Astrocyte (in vitro differentiated cells and primary cell): ENCODE measurements around the gene ALG14. TPM values are rescaled to one million over a fixed set of nuclear protein-coding genes. Genes with fewer than 3 reads are reported as not detected.

ENCODE experiments used
- DNase-seq: peaks from one replicate; pipeline ENCODE4 v3.0.0-alpha.2; 2010; ENCODE audit warnings: low read depth
- FAIRE-seq: peaks from 2 replicates; lab custom pipeline; 2011; peaks lifted over from hg19 to GRCh38; lab: Jason Lieb, UNC
- H2AFZ ChIP-seq: 2 replicates; pipeline ENCODE4 v1.6.0; 2012; ENCODE audit warnings: low read depth, low read length, inconsistent platforms
- H3K27ac ChIP-seq: 2 replicates; pipeline ENCODE4 v1.5.1; 2011; ENCODE audit warnings: low read depth, low read length, inconsistent platforms
- H3K27me3 ChIP-seq: 2 replicates; pipeline ENCODE4 v1.6.0; 2011; ENCODE audit warnings: low read length, inconsistent platforms; ENCODE audit not compliant: insufficient read depth
- H3K36me3 ChIP-seq: 2 replicates; pipeline ENCODE4 v1.5.1; 2011; ENCODE audit warnings: low read length, inconsistent platforms; ENCODE audit not compliant: insufficient read depth
- H3K4me1 ChIP-seq: 2 replicates; pipeline ENCODE4 v1.5.1; 2011; ENCODE audit warnings: low read length, inconsistent platforms; ENCODE audit not compliant: insufficient read depth
- H3K4me2 ChIP-seq: 2 replicates; pipeline ENCODE4 v1.6.0; 2012; ENCODE audit warnings: low read length, inconsistent platforms
- H3K4me3 ChIP-seq: 2 replicates; pipeline ENCODE4 v1.5.1; 2011; ENCODE audit warnings: low read depth, mild to moderate bottlenecking, low read length, inconsistent platforms; ENCODE audit not compliant: insufficient read depth
- H3K79me2 ChIP-seq: 2 replicates; pipeline ENCODE4 v1.6.0; 2012; ENCODE audit warnings: mild to moderate bottlenecking, low read length, inconsistent platforms; ENCODE audit not compliant: insufficient read depth
- H3K9ac ChIP-seq: 2 replicates; pipeline ENCODE4 v1.6.0; 2012; ENCODE audit warnings: mild to moderate bottlenecking, low read length, inconsistent platforms
- H3K9me3 ChIP-seq: 2 replicates; pipeline ENCODE4 v1.5.1; 2012; ENCODE audit warnings: low read depth, mild to moderate bottlenecking, low read length, inconsistent platforms; ENCODE audit not compliant: insufficient read depth
- H4K20me1 ChIP-seq: 2 replicates; pipeline ENCODE4 v1.6.0; 2012; ENCODE audit warnings: low read length, inconsistent platforms; ENCODE audit not compliant: insufficient read depth
- H3K27ac Mint-ChIP-seq: one replicate; pipeline ENCODE4 v1.8.0; 2021; ENCODE audit warnings: mild to moderate bottlenecking, mixed read lengths; ENCODE audit not compliant: unreplicated experiment
- H3K27me3 Mint-ChIP-seq: one replicate; pipeline ENCODE4 v1.8.0; 2021; ENCODE audit warnings: low read depth, mixed read lengths; ENCODE audit not compliant: unreplicated experiment
- H3K36me3 Mint-ChIP-seq: one replicate; pipeline ENCODE4 v1.8.0; 2021; ENCODE audit warnings: low read depth, mixed read lengths; ENCODE audit not compliant: unreplicated experiment
- H3K4me1 Mint-ChIP-seq: one replicate; pipeline ENCODE4 v1.8.0; 2021; ENCODE audit warnings: low read depth, mixed read lengths; ENCODE audit not compliant: unreplicated experiment
- H3K4me3 Mint-ChIP-seq: one replicate; pipeline ENCODE4 v1.8.0; 2021; ENCODE audit warnings: mild to moderate bottlenecking, moderate library complexity, mixed read lengths; ENCODE audit not compliant: unreplicated experiment
- H3K9me3 Mint-ChIP-seq: one replicate; pipeline ENCODE4 v1.8.0; 2021; ENCODE audit warnings: mild to moderate bottlenecking, mixed read lengths; ENCODE audit not compliant: unreplicated experiment
- CTCF ChIP-seq: IDR thresholded peaks from 2 replicates; pipeline ENCODE4 v1.5.1; 2011; ENCODE audit warnings: low read depth, mild to moderate bottlenecking, inconsistent platforms, low read length, moderate library complexity; ENCODE audit not compliant: insufficient read depth
- EZH2 ChIP-seq: IDR thresholded peaks from 2 replicates; pipeline ENCODE4 v1.6.1; 2012; ENCODE audit warnings: mild to moderate bottlenecking, low read length, inconsistent platforms; ENCODE audit not compliant: insufficient read depth
- total RNA-seq: library from RNA; stranded (reverse); gene quantifications from 2 replicates; pipeline ENCODE4 v1.2.1, GENCODE V29; 2021

The ALG14 gene
- total RNA-seq, 1 donor from 2014 or later = 6.9 TPM

GRCh38 chr1:94979131-94979530, 93.6 kb downstream of the ALG14 start:
- Mint-ChIP-seq H3K36me3 (no peaks in the 10 kb centered on the region), H3K4me3 (no peak overlapping the region), H3K27ac (no peak overlapping the region), H3K27me3 (no peaks in the 10 kb centered on the region), H3K9me3 (peaks cover 5% of the 10 kb centered on the region), H3K4me1 (peaks cover 31% of the 10 kb centered on the region)
- Histone ChIP-seq H3K4me3 (no peak overlapping the region), H3K4me2 (no peak overlapping the region), H3K9me3 (no peaks in the 10 kb centered on the region), H3K9ac (no peak overlapping the region), H3K79me2 (no peaks in the 10 kb centered on the region), H3K27me3 (no peaks in the 10 kb centered on the region), H3K27ac (no peak overlapping the region), H2AFZ (no peak overlapping the region), H3K36me3 (no peaks in the 10 kb centered on the region), H3K4me1 (peaks cover 30% of the 10 kb centered on the region), H4K20me1 (no peaks in the 10 kb centered on the region)
- TF ChIP-seq EZH2 = no peak
- no peak for TF ChIP-seq CTCF
- no peak for FAIRE-seq
- DNase-seq = no peak

- FAIRE-seq (no peak), DNase-seq (no peak)
- H3K4me3 ChIP-seq = no peak overlapping the region
- peaks cover 33% of the 10 kb centered on the region for H3K4me1 ChIP-seq
- H3K9ac ChIP-seq = no peak overlapping the region
- no peak overlapping the region for H3K4me2 ChIP-seq
- H3K9me3 ChIP-seq = no peaks in the 10 kb centered on the region
- Mint-ChIP-seq H3K9me3 (peaks cover 5% of the 10 kb centered on the region), H3K27me3 (no peaks in the 10 kb centered on the region), H3K27ac (no peak overlapping the region), H3K4me3 (no peak overlapping the region), H3K4me1 (peaks cover 34% of the 10 kb centered on the region), H3K36me3 (no peaks in the 10 kb centered on the region)
- H4K20me1 ChIP-seq = no peaks in the 10 kb centered on the region
- H3K36me3 ChIP-seq = no peaks in the 10 kb centered on the region
- H3K27me3 ChIP-seq = no peaks in the 10 kb centered on the region
- no peak overlapping the region for H2AFZ ChIP-seq
- H3K79me2 ChIP-seq = no peaks in the 10 kb centered on the region
- H3K27ac ChIP-seq = no peak overlapping the region
- TF ChIP-seq CTCF (no peak), EZH2 (no peak)
Observed at GRCh38 chr1:94978401-94978800, 94.3 kb downstream of the ALG14 start.

DNA sequence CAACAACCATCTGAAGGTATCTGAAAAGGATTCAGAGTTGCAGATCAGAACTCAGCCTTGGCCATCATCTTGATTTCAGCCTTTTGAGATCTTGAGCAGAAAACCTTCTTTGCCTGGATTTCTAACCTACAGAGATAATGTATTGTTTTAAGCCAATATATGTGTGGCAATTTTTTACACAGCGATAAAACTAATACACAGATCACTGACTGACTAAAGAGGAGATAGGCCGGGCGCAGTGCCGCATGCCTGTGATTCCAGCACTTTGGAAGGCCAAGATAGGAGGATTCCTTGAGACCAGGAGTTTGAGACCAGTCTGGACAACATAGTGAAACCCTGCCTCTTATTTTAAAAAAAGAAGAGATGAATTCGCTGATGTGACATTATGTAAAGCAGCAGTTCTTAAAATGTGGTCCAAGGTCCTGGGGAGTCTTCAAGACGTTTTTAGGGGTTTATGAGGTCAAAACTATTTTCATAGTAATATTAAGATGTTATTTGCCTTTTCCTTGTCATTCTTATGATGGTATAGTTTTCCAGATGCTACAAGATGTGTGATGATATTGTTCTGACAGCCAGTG, 95.7 kb downstream of the ALG14 start:
- no peaks in the 10 kb centered on the region for H3K27me3 Mint-ChIP-seq
- no peak overlapping the region for H2AFZ ChIP-seq
- H3K36me3 ChIP-seq = no peaks in the 10 kb centered on the region
- no peaks in the 10 kb centered on the region for H4K20me1 ChIP-seq
- no peaks in the 10 kb centered on the region for H3K27me3 ChIP-seq
- FAIRE-seq (no peak), DNase-seq (no peak)
- no peaks in the 10 kb centered on the region for H3K9me3 ChIP-seq
- H3K79me2 ChIP-seq = no peaks in the 10 kb centered on the region
- no peak overlapping the region for H3K27ac Mint-ChIP-seq
- TF ChIP-seq CTCF = no peak
- TF ChIP-seq EZH2 = no peak
- H3K9me3 Mint-ChIP-seq = peaks cover 5% of the 10 kb centered on the region
- H3K4me1 ChIP-seq = peaks cover 25% of the 10 kb centered on the region
- no peak overlapping the region for H3K4me2 ChIP-seq
- peaks cover 36% of the 10 kb centered on the region for H3K4me1 Mint-ChIP-seq
- no peak overlapping the region for H3K27ac ChIP-seq
- no peaks in the 10 kb centered on the region for H3K36me3 Mint-ChIP-seq
- H3K4me3 Mint-ChIP-seq = no peak overlapping the region
- H3K9ac ChIP-seq = no peak overlapping the region
- no peak overlapping the region for H3K4me3 ChIP-seq
